Measurements from ENCODE around the gene CT55. TPM values are rescaled to one million over a fixed set of nuclear protein-coding genes. Genes with fewer than 3 reads are reported as not detected.

CT55 gene
- total and polyA plus RNA-seq, 2 experiments from 2014 or later: 0.17 TPM; not detected in 1

DNA sequence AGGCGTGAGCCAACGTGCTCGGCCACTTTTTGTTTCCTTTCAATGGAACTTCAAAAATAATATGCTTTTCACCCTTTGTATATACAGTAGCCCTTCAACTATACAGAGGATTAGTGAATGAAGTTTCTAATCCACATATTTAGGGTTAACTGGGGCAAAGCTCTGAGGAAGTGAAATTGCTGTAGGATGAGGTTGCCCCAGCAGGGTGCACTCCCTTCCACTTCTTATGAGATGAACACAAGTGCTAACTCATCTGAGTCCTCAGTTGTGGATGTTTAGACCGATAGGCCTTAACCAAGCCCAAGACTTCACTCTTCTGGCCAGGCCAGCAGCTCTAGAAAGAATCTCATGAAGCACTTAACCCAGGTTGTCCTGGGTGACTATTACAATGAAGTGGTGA lies 29.1 kb upstream of the CT55 start:
- H3K4me1 ChIP-seq (ENCODE audit: insufficient read depth): no peaks in the 10 kb centered on the region
- no peaks in the 10 kb centered on the region for H3K9me3 ChIP-seq (ENCODE audit: low read depth)
- H4K20me1 ChIP-seq (ENCODE audit: insufficient read depth, poor library complexity, severe bottlenecking): no peaks in the 10 kb centered on the region
- no peak overlapping the region for H3K4me3 ChIP-seq
- no peak for DNase-seq (ENCODE audit: low spot score)
- 86% methylated on average over 4 of the region's 4 CpGs for WGBS (ENCODE audit: low lambda C conversion rate, missing lambda C conversion rate)
- H3K36me3 ChIP-seq (replicated peaks; ENCODE audit: insufficient read depth, low read depth): no peaks in the 10 kb centered on the region
- no peaks in the 10 kb centered on the region for H3K27me3 ChIP-seq
- no peak overlapping the region for H2AFZ ChIP-seq
- H3K27ac ChIP-seq: no peak overlapping the region
- H3K4me2 ChIP-seq: no peak overlapping the region
- H3K79me2 ChIP-seq: no peaks in the 10 kb centered on the region
- H3K9me2 ChIP-seq (replicated peaks; ENCODE audit: insufficient read depth): no peaks in the 10 kb centered on the region
- TF ChIP-seq, protein P1, sequence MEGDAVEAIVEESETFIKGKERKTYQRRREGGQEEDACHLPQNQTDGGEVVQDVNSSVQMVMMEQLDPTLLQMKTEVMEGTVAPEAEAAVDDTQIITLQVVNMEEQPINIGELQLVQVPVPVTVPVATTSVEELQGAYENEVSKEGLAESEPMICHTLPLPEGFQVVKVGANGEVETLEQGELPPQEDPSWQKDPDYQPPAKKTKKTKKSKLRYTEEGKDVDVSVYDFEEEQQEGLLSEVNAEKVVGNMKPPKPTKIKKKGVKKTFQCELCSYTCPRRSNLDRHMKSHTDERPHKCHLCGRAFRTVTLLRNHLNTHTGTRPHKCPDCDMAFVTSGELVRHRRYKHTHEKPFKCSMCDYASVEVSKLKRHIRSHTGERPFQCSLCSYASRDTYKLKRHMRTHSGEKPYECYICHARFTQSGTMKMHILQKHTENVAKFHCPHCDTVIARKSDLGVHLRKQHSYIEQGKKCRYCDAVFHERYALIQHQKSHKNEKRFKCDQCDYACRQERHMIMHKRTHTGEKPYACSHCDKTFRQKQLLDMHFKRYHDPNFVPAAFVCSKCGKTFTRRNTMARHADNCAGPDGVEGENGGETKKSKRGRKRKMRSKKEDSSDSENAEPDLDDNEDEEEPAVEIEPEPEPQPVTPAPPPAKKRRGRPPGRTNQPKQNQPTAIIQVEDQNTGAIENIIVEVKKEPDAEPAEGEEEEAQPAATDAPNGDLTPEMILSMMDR (IDR thresholded peaks at IDR 0.05; ENCODE audit: poor library complexity): no peak
- TF ChIP-seq EZH2 (IDR thresholded peaks at IDR 0.05; ENCODE audit: borderline replicate concordance) (no peak), EZH2phosphoT487 (IDR thresholded peaks at IDR 0.05; ENCODE audit: low read depth, severe bottlenecking, unreplicated experiment) (no peak)

DNA sequence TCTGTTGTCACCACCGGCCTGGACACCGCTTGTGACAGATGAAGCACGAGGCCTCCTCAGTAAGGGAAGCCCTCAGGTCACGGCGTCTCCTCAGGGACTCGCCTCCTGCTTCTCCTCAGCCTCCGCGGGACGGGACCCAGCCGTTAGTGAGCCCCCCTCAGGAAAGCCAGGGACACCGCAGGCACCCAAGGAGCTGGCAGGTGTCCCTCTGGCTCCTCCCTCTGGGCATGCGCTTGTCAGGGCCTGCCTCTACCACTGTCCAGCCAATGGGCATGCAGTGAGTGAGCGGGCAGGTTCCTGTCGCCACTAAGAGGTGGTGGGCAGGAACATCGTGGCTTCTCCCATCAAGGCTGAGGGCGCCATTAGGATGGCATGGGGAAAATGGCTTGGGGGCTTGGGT lies 23.5 kb upstream of the CT55 start:
- no peak overlapping the region for H3K27ac ChIP-seq

DNA sequence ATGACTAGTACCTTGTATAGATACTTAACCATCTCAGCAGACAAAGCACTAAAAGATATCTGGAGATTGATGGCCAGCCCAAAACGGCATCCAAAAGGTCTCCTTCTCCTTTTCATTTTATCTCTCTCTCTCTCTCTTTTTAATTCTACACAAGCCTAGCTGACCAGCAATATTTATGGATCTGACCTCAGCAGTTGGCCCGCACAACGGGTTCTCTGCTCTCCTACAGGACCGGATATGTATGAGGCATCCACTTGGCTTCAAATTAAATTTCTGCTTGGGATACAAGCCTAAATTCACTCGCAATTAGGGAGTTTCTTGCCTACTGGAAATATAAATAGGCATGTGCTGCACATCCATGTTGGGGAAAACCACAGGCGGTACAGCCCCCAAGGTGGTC lies 22.5 kb upstream of the CT55 start:
- Histone ChIP-seq H3K4me2 (no peak overlapping the region), H2AFZ (no peak overlapping the region), H3K9me2 (replicated peaks; ENCODE audit: insufficient read depth) (no peaks in the 10 kb centered on the region), H3K79me2 (no peaks in the 10 kb centered on the region), H3K27ac (no peak overlapping the region), H3K9me3 (ENCODE audit: low read depth) (no peaks in the 10 kb centered on the region), H3K4me3 (no peak overlapping the region), H3K36me3 (replicated peaks; ENCODE audit: insufficient read depth, low read depth) (no peaks in the 10 kb centered on the region), H4K20me1 (ENCODE audit: insufficient read depth, poor library complexity, severe bottlenecking) (no peaks in the 10 kb centered on the region), H3K27me3 (no peaks in the 10 kb centered on the region), H3K4me1 (ENCODE audit: insufficient read depth) (no peaks in the 10 kb centered on the region)
- WGBS (ENCODE audit: low lambda C conversion rate, missing lambda C conversion rate): 87% methylated on average over 6 of the region's 6 CpGs
- DNase-seq (ENCODE audit: low spot score): no peak
- no peak for TF ChIP-seq EZH2 (IDR thresholded peaks at IDR 0.05; ENCODE audit: borderline replicate concordance)
- TF ChIP-seq, protein P1 (IDR thresholded peaks at IDR 0.05; ENCODE audit: poor library complexity): no peak
- TF ChIP-seq EZH2phosphoT487 (IDR thresholded peaks at IDR 0.05; ENCODE audit: low read depth, severe bottlenecking, unreplicated experiment): no peak

More for the DNA sequence above, 23.5 kb upstream of the CT55 start:
- TF ChIP-seq, protein P1 (IDR thresholded peaks at IDR 0.05; ENCODE audit: poor library complexity): no peak
- TF ChIP-seq EZH2phosphoT487 (IDR thresholded peaks at IDR 0.05; ENCODE audit: low read depth, severe bottlenecking, unreplicated experiment) (no peak), EZH2 (IDR thresholded peaks at IDR 0.05; ENCODE audit: borderline replicate concordance) (no peak)
- 88% methylated on average over 16 of the region's 16 CpGs for WGBS (ENCODE audit: low lambda C conversion rate, missing lambda C conversion rate)
- no peaks in the 10 kb centered on the region for H4K20me1 ChIP-seq (ENCODE audit: insufficient read depth, poor library complexity, severe bottlenecking)
- no peaks in the 10 kb centered on the region for H3K79me2 ChIP-seq
- no peaks in the 10 kb centered on the region for H3K27me3 ChIP-seq
- no peaks in the 10 kb centered on the region for H3K9me2 ChIP-seq (replicated peaks; ENCODE audit: insufficient read depth)
- no peaks in the 10 kb centered on the region for H3K36me3 ChIP-seq (replicated peaks; ENCODE audit: insufficient read depth, low read depth)
- no peaks in the 10 kb centered on the region for H3K4me1 ChIP-seq (ENCODE audit: insufficient read depth)
- no peak overlapping the region for H3K4me2 ChIP-seq
- DNase-seq (ENCODE audit: low spot score): no peak
- H3K9me3 ChIP-seq (ENCODE audit: low read depth): no peaks in the 10 kb centered on the region
- no peak overlapping the region for H2AFZ ChIP-seq
- H3K4me3 ChIP-seq: no peak overlapping the region

DNA sequence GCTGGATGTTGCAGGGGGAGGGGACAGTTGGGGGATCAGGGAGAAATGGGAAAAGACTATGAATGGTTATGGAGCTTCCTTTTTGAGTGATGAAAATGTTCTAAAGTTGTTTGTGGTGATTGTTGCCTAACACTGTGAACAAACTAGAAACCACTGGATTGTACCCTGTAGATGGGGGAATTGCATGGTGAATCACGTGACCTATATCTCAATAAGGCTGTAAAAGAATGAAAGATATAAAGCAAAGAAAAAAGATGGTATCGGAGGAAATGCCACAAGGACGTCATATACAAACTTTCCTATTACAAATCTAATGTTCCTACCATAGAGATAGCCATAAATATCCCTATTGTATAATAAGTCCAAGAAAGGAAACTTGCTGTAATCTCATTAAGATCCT lies 20.6 kb upstream of the CT55 start:
- TF ChIP-seq EZH2 (IDR thresholded peaks at IDR 0.05; ENCODE audit: borderline replicate concordance) (no peak), EZH2phosphoT487 (IDR thresholded peaks at IDR 0.05; ENCODE audit: low read depth, severe bottlenecking, unreplicated experiment) (no peak)
- TF ChIP-seq, protein P1 (IDR thresholded peaks at IDR 0.05; ENCODE audit: poor library complexity): no peak
- H3K9me2 ChIP-seq (replicated peaks; ENCODE audit: insufficient read depth): no peaks in the 10 kb centered on the region
- no peaks in the 10 kb centered on the region for H3K36me3 ChIP-seq (replicated peaks; ENCODE audit: insufficient read depth, low read depth)
- no peaks in the 10 kb centered on the region for H3K79me2 ChIP-seq
- no peak overlapping the region for H3K4me2 ChIP-seq
- DNase-seq (ENCODE audit: low spot score): no peak
- no peaks in the 10 kb centered on the region for H3K9me3 ChIP-seq (ENCODE audit: low read depth)
- 69% methylated on average over 3 of the region's 3 CpGs for WGBS (ENCODE audit: low lambda C conversion rate, missing lambda C conversion rate)
- H3K27me3 ChIP-seq: no peaks in the 10 kb centered on the region
- H3K4me3 ChIP-seq: no peak overlapping the region
- no peak overlapping the region for H3K27ac ChIP-seq
- no peak overlapping the region for H2AFZ ChIP-seq
- H3K4me1 ChIP-seq (ENCODE audit: insufficient read depth): no peaks in the 10 kb centered on the region
- no peaks in the 10 kb centered on the region for H4K20me1 ChIP-seq (ENCODE audit: insufficient read depth, poor library complexity, severe bottlenecking)

All from hepatocyte (in vitro differentiated cells).